HL-60 (cell line): Measurements from ENCODE around the gene TIMM44.
"Not testable (repeated sequence)": the region's sequence is repeated elsewhere in the genome, so short reads cannot be mapped to it uniquely, and the experiment has no call there.

ENCODE experiments used
- DNase-seq, 2 experiments: peaks; one replicate each; pipeline ENCODE4 v3.0.0-alpha.2; 2010 to 2020; ENCODE audit warnings: low read depth in 1 of 2, low spot score in 1 of 2
- H3K27ac ChIP-seq: fragments of 250-450 bp; sonication (Bioruptor Pico); replicated peaks from 2 replicates; pipeline ENCODE4 v1.5.1; 2020; ENCODE audit warnings: mild to moderate bottlenecking, moderate library complexity
- H3K27me3 ChIP-seq: fragments of 250-450 bp; sonication (Bioruptor Pico); 2 replicates; pipeline ENCODE4 v1.5.1; 2021; ENCODE audit warnings: mild to moderate bottlenecking, moderate library complexity; ENCODE audit not compliant: insufficient read depth, poor library complexity, severe bottlenecking
- H3K4me3 ChIP-seq: replicated peaks from 2 replicates; pipeline ENCODE4 v1.5.1; 2011; ENCODE audit warnings: mild to moderate bottlenecking, control low read depth, low read length; ENCODE audit not compliant: insufficient read depth
- CTCF ChIP-seq: IDR thresholded peaks from one replicate; pipeline ENCODE4 v1.5.1; 2011; ENCODE audit warnings: low read length, control low read depth, inconsistent platforms; ENCODE audit not compliant: insufficient read depth
- GABPA ChIP-seq: IDR thresholded peaks from 2 replicates; pipeline ENCODE4 v1.6.1; 2012; ENCODE audit warnings: low read depth
- POLR2AphosphoS5 ChIP-seq: IDR thresholded peaks from 2 replicates; pipeline ENCODE4 v1.6.1; 2012; ENCODE audit warnings: low read depth
- SPI1 ChIP-seq: IDR thresholded peaks from 2 replicates; pipeline ENCODE4 v1.6.1; 2012; ENCODE audit warnings: low read depth, mild to moderate bottlenecking, borderline replicate concordance
- TF ChIP-seq, protein P1 (sequence below): IDR thresholded peaks from 2 replicates; pipeline ENCODE4 v1.6.1; 2012; ENCODE audit warnings: low read depth; ENCODE audit not compliant: insufficient replicate concordance

The TIMM44 gene

DNA sequence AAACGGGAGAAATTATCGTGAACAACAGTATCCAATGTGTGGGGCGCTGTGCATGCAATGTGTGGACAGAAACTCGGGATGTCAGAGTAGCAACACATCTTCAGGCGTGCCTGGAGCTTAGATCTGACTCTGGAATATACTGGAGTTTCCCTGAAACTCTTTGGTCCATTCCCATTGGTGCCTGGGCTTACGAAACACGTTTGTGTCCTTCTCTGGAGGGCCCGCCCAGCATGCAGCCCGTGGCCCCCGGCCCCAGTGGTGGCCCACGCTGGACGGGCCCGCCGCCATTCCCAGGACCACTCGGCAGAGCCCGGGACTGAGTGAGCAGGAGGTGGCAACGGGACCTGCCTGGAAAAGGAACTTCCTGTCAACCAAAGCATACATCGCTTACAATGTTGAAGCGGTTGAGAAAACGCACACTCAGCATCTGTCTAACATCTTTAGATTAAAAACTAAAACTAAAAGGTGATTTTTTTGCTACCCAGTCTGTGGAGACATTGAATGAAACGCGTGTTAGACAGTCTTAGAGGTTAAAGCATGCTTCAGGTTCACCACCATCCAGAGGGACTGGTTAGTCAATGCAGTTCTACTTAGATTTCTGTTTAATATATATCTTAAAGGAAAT, 19.3 kb upstream of the TIMM44 start:
- DNase-seq: no peak
- TF ChIP-seq, protein P1, sequence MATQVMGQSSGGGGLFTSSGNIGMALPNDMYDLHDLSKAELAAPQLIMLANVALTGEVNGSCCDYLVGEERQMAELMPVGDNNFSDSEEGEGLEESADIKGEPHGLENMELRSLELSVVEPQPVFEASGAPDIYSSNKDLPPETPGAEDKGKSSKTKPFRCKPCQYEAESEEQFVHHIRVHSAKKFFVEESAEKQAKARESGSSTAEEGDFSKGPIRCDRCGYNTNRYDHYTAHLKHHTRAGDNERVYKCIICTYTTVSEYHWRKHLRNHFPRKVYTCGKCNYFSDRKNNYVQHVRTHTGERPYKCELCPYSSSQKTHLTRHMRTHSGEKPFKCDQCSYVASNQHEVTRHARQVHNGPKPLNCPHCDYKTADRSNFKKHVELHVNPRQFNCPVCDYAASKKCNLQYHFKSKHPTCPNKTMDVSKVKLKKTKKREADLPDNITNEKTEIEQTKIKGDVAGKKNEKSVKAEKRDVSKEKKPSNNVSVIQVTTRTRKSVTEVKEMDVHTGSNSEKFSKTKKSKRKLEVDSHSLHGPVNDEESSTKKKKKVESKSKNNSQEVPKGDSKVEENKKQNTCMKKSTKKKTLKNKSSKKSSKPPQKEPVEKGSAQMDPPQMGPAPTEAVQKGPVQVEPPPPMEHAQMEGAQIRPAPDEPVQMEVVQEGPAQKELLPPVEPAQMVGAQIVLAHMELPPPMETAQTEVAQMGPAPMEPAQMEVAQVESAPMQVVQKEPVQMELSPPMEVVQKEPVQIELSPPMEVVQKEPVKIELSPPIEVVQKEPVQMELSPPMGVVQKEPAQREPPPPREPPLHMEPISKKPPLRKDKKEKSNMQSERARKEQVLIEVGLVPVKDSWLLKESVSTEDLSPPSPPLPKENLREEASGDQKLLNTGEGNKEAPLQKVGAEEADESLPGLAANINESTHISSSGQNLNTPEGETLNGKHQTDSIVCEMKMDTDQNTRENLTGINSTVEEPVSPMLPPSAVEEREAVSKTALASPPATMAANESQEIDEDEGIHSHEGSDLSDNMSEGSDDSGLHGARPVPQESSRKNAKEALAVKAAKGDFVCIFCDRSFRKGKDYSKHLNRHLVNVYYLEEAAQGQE: no peak
- Histone ChIP-seq H3K27ac (no peak overlapping the region; the same call in 1 of the 2 replicates), H3K27me3 (no peaks in the 10 kb centered on the region), H3K4me3 (no peak overlapping the region)

DNA sequence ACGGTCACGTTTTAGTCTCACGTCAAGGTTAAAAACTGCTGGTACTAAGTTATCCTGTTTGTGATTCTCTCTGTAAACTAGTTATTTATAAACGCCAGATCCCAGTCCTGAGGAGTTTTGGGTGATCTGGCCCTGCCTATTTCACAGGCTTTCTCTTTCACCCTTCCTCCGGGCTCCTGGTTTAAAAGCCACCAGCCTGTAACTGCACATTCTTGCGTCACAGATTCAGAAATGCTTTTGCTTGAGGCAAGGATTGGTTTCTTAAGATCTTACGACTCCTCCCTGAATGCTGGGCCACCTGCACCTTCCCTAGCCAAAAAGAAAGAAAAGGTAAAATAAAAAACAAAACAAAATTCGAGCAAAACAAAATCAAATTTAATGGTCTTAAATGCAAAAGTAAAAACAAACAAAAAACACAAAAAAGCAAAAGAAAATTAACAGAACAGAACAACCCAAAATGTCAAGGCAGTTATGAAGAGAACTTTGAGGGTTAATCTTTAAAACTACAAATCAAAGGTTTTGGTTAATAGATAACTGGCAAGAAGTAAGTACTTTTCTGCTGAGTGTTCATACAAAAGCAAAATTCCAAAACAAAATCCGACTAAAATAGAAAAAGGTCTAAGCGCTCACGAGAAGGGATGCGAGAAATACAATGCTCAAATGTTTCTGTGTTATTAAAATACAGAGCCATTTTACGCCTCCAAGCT, 18.6 kb upstream of the TIMM44 start:
- no peaks in the 10 kb centered on the region for H3K27me3 ChIP-seq
- TF ChIP-seq GABPA: no peak
- TF ChIP-seq CTCF: no peak
- TF ChIP-seq, protein P1: no peak
- TF ChIP-seq SPI1: no peak
- TF ChIP-seq POLR2AphosphoS5: no peak

DNA sequence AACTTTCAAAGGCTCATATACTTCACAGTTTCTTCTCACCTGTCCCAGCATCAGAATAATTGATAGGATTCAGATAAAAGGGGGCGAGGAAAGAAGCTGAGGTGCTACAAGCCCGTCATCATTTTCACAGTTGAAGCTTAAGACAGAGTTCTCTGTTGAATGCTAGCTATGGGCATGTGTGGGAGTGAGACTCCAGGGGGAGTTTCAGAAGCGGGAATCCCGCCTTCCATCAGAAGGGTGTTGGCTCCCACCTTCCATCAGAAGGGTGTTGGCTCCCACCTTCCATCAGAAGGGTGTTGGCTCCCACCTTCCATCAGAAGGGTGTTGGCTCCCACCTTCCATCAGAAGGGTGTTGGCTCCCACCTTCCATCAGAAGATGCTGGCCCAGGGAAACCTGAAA, 17.6 kb upstream of the TIMM44 start:
- peak overlapping the region; percentile 65 for H3K27ac ChIP-seq
- H3K4me3 ChIP-seq, H3K27me3 ChIP-seq, DNase-seq: not testable (repeated sequence)

More for the DNA sequence above, 18.6 kb upstream of the TIMM44 start:
- peak overlapping the region; percentile 1 for H3K27ac ChIP-seq
- H3K4me3 ChIP-seq: no peak overlapping the region
- DNase-seq: peak in 1 of 2 experiments; percentile 74

DNA sequence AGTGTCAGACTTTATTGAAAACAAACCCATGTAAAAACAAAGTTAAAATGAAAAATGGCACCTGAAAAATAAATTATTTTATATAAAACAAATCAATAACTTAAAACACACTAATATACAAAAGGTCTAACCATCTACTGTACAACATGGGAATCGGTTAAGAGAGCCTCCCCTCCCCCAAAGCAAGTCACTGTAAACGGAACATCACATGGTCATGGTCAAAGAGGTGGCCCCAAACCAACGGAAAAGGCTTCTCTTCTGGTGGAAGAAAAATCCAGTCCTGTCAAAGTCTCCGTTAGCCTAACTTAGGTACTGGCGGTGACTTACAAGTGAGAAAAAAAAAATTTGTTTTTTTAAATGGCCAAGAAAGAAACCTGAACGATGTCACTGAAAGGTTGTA, 15.7 kb upstream of the TIMM44 start:
- peak in 1 of 2 experiments; percentile 82 for DNase-seq
- Histone ChIP-seq H3K27ac (peak overlapping the region; percentile 65), H3K4me3 (no peak overlapping the region), H3K27me3 (no peaks in the 10 kb centered on the region)
- TF ChIP-seq, protein P1: no peak
- TF ChIP-seq GABPA (no peak), SPI1 (no peak), CTCF (no peak), POLR2AphosphoS5 (no peak)
